NCI-H1930 (cell line): ENCODE results near the gene FHDC1.

Source experiments
- DNase-seq, 2 experiments: peaks; one replicate each; lab custom pipeline; 2025; lab: John Stamatoyannopoulos, UW

FHDC1 gene

GRCh38 chr4:152981278-152981677, 45.2 kb downstream of the FHDC1 start:
- DNase-seq: no peak

- DNase-seq: no peak
These were observed 45.7 kb downstream of the FHDC1 start for GRCh38 chr4:152981842-152982241.

DNA sequence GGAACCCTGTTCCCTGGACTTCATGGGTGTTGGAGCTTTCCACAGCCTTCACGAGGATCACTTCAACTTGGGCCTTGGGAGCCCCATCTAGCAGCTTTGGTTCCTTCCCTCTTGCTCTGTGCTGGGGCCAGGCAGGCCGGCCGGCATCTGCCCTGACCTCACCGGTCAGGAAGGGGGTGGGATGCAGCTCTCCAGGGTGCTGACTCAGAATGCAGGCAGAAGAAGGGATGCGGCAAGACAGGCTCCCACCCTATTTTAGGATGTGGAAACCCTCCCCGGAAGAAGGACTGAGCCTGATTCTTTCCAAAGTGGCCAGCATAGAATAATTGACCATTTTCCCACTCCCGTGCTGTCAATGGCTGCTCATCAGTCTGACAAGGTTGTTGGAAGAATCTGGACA, 47.1 kb downstream of the FHDC1 start:
- DNase-seq: no peak

- no peak for DNase-seq
These were observed 47.8 kb downstream of the FHDC1 start for GRCh38 chr4:152983774-152984411.

- DNase-seq: no peak
These were observed 52.8 kb downstream of the FHDC1 start for GRCh38 chr4:152988721-152989553.

DNA sequence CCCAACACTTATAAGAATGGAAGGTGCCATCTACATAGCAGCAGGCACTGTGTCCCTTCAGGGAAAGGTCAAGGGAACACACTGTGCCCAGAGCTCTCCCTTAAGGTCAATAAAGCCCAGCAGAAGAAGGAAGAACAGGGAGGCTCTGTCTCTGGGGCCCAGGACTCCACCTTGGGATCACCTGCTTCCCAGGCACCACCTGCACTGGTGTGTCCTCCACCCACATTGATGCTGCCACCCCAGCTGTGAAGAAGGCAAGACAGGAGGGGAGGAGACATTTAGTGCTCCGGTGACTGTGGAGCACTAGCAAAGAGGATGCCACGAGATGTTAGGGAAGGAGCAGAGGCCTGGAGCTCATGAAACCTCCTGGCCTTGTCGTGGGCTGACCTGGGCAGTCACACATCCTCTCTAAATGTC, 53.4 kb downstream of the FHDC1 start:
- no peak for DNase-seq

- DNase-seq: no peak
These were observed 54.5 kb downstream of the FHDC1 start for GRCh38 chr4:152990471-152991131.

DNA sequence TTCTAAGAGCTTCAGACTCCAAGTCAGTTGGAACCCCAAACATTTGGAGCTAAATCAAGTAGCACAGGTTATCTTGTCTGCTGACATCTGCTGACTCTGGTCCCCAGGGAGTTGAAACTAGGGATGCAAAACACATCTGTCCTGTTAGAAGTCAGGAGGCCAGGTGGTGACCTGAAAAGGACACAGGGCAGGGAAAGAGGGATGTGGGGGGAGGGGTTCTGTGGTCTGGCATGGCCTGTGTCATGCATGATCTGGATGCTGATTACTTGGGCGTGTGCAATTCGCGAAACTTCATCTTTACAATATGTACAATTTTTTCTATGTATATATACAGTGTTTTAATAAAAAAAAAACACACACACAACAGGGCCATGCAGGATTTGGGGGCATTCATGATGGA, 55.3 kb downstream of the FHDC1 start:
- DNase-seq: no peak

DNA sequence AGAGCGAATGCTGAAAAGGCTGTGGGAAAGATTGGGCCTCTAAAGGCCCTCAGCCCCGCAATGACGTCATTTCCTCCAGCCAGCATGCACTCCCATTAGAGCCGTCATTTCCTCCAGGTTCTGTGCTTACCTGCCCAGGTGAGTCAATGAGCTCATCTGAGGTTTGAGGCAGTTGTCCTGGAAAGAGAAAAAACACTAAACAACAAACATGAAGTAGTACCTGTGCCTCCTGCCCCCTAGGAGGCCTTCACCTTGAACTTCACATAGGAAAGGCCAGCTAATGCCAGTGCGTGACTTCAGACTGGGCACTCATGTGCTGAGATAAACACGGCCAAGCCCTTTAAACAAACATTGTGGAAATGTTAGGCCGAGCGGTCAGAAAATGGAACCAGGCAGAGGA, 55.9 kb downstream of the FHDC1 start:
- DNase-seq: no peak

GRCh38 chr4:152992466-152992865, 56.3 kb downstream of the FHDC1 start:
- no peak for DNase-seq

DNA sequence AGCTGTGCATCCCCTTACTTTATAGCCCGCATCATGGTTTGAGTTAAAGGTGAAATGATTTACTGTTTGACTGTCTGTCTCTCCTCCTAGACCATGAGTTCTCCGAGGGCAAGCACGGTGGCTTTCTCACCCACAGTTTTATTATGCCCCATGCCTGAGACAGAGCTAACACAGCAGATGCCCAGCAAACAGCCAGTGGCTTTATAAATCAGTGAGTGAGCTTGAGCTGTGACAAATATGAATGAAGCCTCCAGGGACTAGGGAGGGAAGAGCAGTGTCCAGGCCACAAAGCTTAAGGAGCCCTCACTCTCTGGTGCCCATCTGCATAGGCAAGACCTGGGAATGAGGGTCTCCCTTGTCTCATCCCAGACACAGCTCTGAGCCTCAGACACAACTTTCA, 57.9 kb downstream of the FHDC1 start:
- DNase-seq: no peak

- DNase-seq: no peak
These were observed 60.0 kb downstream of the FHDC1 start for GRCh38 chr4:152996111-152996571.

DNA sequence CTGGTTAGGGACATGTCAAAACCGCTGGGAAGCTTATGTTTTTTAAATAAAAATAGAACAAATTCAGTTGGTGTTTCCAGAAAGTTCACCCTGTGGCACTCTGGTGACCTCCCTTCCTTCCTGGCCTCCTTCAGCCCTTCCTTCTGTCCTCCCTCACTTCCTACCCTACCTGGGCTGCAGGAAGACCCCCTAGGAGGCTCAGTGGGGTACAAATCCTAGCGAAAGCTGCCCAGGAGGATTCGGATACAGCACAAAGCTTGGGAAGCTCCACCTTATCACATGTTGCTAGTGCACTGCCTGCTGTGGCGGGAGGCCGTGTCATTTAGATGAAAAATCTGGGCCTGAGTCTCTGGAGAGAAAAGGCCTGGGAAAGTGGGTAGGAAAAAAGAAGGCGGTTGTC, 60.5 kb downstream of the FHDC1 start:
- no peak for DNase-seq

- DNase-seq: no peak
These were observed 61.2 kb downstream of the FHDC1 start for GRCh38 chr4:152997288-152997687.

GRCh38 chr4:152997771-152998487, 61.8 kb downstream of the FHDC1 start:
- no peak for DNase-seq

- no peak for DNase-seq
These were observed 62.7 kb downstream of the FHDC1 start for GRCh38 chr4:152998861-152999260.

- no peak for DNase-seq
These were observed 63.4 kb downstream of the FHDC1 start for GRCh38 chr4:152999346-153000075.

- DNase-seq: no peak
These were observed 63.9 kb downstream of the FHDC1 start for GRCh38 chr4:153000076-153000420.

GRCh38 chr4:153001626-153002025, 65.5 kb downstream of the FHDC1 start:
- DNase-seq: no peak

DNA sequence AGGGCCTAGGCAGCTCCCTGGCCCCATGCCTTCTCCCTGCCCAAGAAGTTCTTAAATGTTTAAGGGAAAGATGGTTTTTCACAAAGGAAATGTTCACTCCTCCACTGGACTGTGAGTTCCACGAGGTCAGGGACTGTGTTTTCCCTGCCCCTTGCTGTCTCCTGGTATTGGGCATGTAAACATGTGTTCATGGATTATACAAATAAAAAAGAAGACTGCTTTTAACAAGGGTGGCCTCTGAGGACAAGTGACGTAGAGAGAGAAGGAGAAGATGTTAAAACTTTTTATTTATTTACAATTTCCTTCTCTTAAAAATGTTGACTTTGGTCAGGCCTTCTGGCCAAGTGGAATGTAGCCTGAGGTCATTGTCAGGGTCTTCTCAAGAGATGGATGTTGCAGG, 66.0 kb downstream of the FHDC1 start:
- no peak for DNase-seq

DNA sequence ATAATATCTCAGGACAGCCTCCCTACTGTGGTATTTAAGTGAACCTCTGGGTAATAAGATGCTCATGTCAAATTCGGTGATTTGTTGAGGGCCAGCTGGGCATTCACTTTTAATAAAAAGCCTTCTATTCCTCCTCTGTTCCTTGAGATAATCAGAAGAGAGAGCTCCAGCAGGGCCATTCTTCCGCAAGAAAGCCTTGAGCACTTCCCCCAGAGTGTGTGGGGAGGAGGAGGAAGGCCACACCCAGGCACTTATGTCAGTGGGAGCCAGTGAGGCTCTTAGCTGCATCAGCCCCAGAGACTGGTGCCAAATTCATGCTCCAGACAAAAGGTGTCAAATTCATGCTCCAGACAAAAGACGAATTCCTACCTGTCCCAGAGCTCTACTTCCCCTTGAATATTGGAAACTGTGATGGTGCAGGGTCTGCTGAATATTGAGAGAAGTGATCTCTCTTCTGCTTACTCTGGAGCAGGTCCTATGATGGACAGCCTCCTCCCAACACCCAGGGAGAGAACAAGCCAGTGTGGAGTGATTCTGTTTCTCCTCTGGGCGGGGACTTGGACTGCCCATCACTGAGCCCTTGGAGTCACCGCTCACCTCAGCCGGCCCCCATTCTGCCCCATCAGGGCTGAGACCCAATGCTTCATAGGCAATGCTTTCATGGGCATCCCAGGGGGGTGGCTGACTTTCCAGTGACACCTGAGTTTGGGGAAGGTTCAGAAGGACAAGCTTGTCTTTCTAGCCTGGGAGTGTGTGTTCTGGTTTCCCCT, 68.1 kb downstream of the FHDC1 start:
- DNase-seq: no peak
